Cortex of kidney (tissue), 1 donor: ENCODE data around the gene CAPN15.
"Not testable (repeated sequence)": the region's sequence is repeated elsewhere in the genome, so short reads cannot be mapped to it uniquely, and the experiment has no call there.

Experiments used
- DNase-seq: peaks from one replicate; lab custom pipeline; 2025; lab: John Stamatoyannopoulos, UW

Gene CAPN15

GRCh38 chr16:592518-593306, 65.2 kb downstream of the CAPN15 start:
- DNase-seq = no peak

GRCh38 chr16:593406-593805, 65.9 kb downstream of the CAPN15 start:
- DNase-seq = no peak

GRCh38 chr16:593807-594206, 66.3 kb downstream of the CAPN15 start:
- DNase-seq = no peak

GRCh38 chr16:595094-595528, 67.6 kb downstream of the CAPN15 start:
- DNase-seq = no peak

- DNase-seq = no peak
Measured at GRCh38 chr16:595942-596735, 68.6 kb downstream of the CAPN15 start.

- DNase-seq = no peak
Measured at GRCh38 chr16:596736-597060, 69.2 kb downstream of the CAPN15 start.

GRCh38 chr16:597655-598054, 70.1 kb downstream of the CAPN15 start:
- DNase-seq = not testable (repeated sequence)

GRCh38 chr16:598823-599739, 71.6 kb downstream of the CAPN15 start:
- DNase-seq = no peak

- no peak for DNase-seq
Measured at GRCh38 chr16:600781-601180, 73.3 kb downstream of the CAPN15 start.

- DNase-seq = no peak
Measured at GRCh38 chr16:603933-604332, 76.4 kb downstream of the CAPN15 start.
